Measurements from ENCODE around the gene NEIL3. TPM values are rescaled to one million over a fixed set of nuclear protein-coding genes. Genes with fewer than 3 reads are reported as not detected.
A peak's percentile ranks its signal among the peaks of the same experiment; 100 is the strongest.

NEIL3 gene
- total RNA-seq, 2 donors from 2014 or later: 5.9 to 11.8 TPM

DNA sequence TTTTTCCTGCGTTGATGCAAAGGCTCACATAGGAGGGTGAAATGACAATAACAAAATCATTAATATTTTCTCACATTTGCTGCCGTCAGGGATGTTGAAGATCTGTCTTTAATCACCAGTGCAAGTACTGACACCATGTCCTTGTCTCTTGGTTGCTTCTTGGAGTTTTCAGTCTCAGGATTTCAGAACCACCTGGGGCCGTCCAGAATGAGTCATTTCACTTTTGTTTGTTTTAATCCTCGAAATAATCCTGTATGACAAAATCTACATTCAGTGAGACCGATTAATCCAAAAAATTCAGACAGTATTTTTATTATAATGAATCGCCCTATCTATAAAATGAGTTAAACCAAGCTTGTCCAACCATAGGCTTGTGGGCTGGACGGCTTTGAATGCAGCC lies 47.2 kb downstream of the NEIL3 start:
- H3K36me3 Mint-ChIP-seq: no peaks in the 10 kb centered on the region

DNA sequence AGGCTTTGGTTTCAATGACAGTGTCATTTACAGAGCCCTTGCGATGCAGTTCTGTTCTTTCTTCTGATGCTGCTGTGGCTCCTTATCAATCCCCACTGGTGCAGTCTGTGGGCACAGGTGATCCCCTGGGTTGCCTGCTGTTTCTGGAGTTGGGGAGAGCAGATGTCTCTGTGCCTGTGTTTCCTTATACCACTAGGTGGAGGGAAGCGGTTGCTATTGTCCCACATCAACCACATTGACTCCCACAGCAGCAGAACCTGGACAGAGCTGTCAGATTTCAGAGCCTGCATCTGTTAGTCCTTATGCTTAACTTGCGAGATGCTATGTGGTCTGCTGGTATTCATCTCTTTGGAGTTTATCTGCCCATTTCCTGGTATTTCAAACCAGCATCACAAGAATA lies 57.7 kb downstream of the NEIL3 start:
- H3K4me1 Mint-ChIP-seq (ENCODE audit: low read depth in 2 of 2): no peaks in the 10 kb centered on the region
- ATAC-seq (peak in 1 of 2 donors; percentile 20), DNase-seq (ENCODE audit: low spot score) (no peak)

More for the DNA sequence above, 47.2 kb downstream of the NEIL3 start:
- Mint-ChIP-seq H3K27me3 (no peaks in the 10 kb centered on the region), H3K9me3 (no peaks in the 10 kb centered on the region), H3K4me1 (ENCODE audit: low read depth in 2 of 2) (no peaks in the 10 kb centered on the region), H3K27ac (no peak overlapping the region), H3K4me3 (no peak overlapping the region)
- DNase-seq (ENCODE audit: low spot score): no peak
- ATAC-seq: no peak

DNA sequence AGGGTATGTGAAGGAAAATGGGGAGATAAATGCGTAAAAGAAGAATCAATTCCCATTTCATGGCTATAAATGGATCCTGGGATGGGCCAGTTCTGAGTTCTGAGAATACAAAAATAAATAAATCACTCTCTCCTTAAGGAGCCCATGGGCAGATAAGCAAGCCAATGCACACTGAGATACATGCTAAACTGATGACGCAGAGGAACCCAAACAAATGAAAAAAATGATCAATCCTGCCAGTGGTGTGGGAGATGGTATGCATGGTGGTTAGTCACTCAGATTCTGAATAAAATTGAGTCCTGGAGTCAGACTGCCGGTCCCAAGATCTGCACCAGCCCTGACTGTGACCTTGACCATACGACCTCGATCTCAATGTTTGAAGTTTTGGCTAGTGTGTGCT lies 59.7 kb downstream of the NEIL3 start:
- no peak overlapping the region for H3K4me3 Mint-ChIP-seq
- no peaks in the 10 kb centered on the region for H3K36me3 Mint-ChIP-seq
- DNase-seq (ENCODE audit: low spot score) (no peak), ATAC-seq (no peak)
- no peak overlapping the region for H3K27ac Mint-ChIP-seq
- H3K27me3 Mint-ChIP-seq: peaks cover 0 to 3% of the 10 kb centered on the region in 2 donors
- H3K9me3 Mint-ChIP-seq: no peaks in the 10 kb centered on the region
- no peaks in the 10 kb centered on the region for H3K4me1 Mint-ChIP-seq (ENCODE audit: low read depth in 2 of 2)

More for the DNA sequence above, 57.7 kb downstream of the NEIL3 start:
- Mint-ChIP-seq H3K9me3 (no peaks in the 10 kb centered on the region), H3K27me3 (no peaks in the 10 kb centered on the region), H3K4me3 (no peak overlapping the region), H3K27ac (no peak overlapping the region), H3K36me3 (no peaks in the 10 kb centered on the region)

DNA sequence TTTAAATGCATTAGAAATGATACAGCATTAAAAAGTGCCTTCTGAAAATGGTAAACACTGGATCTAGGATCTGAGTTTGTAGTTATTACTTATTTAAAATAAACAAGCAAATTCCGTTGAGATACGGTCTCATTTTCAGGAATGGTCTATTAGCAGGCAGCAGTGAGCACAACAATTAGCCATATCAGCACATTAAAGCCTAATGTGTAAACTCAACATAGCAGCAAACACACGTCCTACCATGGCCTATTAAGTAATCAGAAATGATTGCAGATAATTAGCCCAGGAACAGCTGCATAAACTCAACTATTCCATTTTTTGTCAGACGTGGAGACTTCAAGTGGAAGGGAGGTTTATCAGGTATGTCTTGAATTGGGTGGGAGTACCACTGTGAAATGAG lies 61.8 kb downstream of the NEIL3 start:
- DNase-seq (ENCODE audit: low spot score) (no peak), ATAC-seq (no peak)
- Mint-ChIP-seq H3K36me3 (no peaks in the 10 kb centered on the region), H3K4me1 (ENCODE audit: low read depth in 2 of 2) (no peaks in the 10 kb centered on the region), H3K27ac (no peak overlapping the region), H3K9me3 (no peaks in the 10 kb centered on the region), H3K27me3 (peaks cover 8 to 13% of the 10 kb centered on the region in 2 donors), H3K4me3 (no peak overlapping the region)

DNA sequence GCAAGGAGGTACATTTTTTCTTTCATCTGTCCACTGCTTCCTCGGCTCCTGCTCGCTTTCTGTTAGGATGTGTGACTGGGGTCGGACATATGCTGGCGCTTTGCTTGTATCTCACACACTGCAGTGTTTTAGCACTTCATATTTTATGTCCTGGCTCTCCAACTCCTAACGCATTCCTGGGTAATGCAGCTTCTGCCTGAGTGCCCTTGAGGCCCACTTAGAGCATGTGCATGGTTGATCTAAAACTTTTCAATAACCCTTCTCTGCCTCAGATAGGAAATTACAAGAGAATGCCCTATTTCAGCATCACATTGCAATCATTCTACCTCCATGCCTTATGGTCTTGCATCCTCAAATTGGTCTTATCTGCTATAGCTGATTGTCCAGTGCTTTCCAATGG lies 65.3 kb downstream of the NEIL3 start:
- ATAC-seq: no peak
- Mint-ChIP-seq H3K4me3 (no peak overlapping the region), H3K36me3 (no peaks in the 10 kb centered on the region), H3K9me3 (no peaks in the 10 kb centered on the region), H3K4me1 (ENCODE audit: low read depth in 2 of 2) (no peaks in the 10 kb centered on the region), H3K27ac (no peak overlapping the region), H3K27me3 (peaks cover 8 to 22% of the 10 kb centered on the region in 2 donors)
- no peak for DNase-seq (ENCODE audit: low spot score)

DNA sequence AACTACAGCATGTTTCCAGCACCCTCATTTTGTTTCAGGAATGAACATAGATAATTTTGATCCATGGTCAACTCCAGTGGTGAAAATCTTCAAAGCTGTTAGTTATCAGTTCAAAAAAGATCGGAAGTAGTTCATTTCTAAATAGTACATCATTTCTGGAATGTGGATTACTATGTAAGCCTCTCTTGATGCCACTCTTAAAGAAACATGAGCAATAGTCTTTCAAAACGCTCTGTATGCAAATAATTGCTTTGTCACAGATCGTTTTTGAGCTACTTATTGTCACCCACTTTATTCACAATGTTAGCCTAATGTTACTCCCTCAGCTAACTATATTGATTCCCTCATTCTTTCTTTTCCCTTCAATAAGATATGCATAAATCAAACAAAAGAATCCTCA lies 65.7 kb downstream of the NEIL3 start:
- no peaks in the 10 kb centered on the region for H3K36me3 Mint-ChIP-seq
- H3K27ac Mint-ChIP-seq: no peak overlapping the region
- H3K27me3 Mint-ChIP-seq: peaks cover 8 to 22% of the 10 kb centered on the region in 2 donors
- H3K4me3 Mint-ChIP-seq: no peak overlapping the region
- ATAC-seq (no peak), DNase-seq (ENCODE audit: low spot score) (no peak)
- no peaks in the 10 kb centered on the region for H3K9me3 Mint-ChIP-seq
- H3K4me1 Mint-ChIP-seq (ENCODE audit: low read depth in 2 of 2): no peaks in the 10 kb centered on the region

DNA sequence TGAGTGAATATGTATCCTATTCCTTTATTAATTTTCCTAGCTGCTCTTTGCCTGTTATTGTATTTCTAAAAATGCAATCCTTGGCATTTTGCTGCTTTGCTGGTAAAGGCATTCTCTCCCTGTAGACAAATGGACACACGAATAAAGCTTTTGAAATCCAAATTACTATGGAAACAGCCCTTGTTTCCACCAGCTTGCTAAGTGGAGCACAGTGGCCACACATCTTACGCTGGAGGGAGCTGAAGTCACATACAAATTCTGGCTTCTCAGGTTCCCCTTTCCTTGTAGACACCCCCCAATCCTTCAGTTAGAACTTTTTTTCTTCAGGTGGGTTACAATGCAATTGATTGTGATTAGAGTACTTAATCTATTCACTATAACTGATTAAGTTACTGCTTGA lies 66.3 kb downstream of the NEIL3 start:
- DNase-seq (ENCODE audit: low spot score): no peak
- Mint-ChIP-seq H3K27me3 (peaks cover 8 to 22% of the 10 kb centered on the region in 2 donors), H3K4me1 (ENCODE audit: low read depth in 2 of 2) (no peaks in the 10 kb centered on the region), H3K4me3 (no peak overlapping the region), H3K27ac (no peak overlapping the region), H3K9me3 (no peaks in the 10 kb centered on the region), H3K36me3 (no peaks in the 10 kb centered on the region)
- no peak for ATAC-seq

DNA sequence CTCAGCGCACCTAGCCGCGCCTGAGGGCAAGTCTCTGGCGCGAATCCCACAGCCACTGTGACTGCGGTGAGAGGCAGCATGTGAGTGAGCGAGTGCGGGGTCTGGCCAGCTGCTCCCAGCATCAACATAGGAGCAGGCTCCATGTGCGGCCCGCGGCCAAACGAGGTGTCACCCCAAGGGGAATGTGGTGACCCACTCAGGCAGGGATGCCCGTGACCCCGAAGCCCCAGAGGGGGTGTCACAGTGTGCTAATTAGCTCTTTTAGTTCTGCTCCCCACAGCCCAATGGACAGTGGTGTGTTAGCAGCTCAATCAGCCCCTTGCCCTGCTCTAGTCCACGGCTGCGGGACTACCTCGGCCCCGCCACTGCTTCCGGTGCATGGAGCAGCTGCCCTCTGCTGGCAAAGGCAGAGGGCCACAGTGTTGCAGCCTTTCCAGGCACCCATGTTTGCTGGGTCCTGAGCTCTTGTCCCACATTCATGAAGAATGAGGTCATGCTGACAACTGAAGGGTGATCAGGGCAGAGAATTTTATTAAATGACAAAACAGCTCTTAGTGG lies 71.1 kb downstream of the NEIL3 start:
- no peak overlapping the region for H3K27ac Mint-ChIP-seq

DNA sequence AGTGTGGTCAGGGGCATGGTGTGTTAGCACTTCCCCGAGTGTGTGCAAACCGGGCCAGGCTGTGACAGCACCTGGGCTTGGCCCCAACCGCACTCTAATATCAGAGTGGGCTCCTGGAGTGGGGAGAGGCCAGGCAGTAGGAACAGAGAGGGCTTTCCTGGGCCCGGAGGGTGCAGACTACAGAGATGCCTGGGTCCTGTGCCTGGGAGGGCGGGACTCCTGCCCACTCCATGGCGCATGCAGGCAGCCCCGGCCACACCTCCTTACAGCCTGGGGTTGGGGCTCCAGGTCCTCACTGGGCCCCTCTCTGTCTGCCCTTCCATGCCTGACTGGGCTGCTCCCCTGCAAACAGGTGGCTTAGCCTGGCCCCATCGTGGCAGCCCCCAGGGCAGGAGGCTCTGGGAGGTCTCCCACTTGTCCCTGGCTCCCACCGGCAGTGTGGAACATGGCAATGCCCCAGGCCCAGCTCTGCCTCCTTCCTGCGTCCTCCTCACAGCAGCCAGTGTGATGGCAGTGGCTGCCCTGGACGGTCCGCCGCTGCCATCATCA lies 72.2 kb downstream of the NEIL3 start:
- peak; percentile 36 to 45 for ATAC-seq
- no peaks in the 10 kb centered on the region for H3K4me1 Mint-ChIP-seq (ENCODE audit: low read depth in 2 of 2)
- H3K4me3 Mint-ChIP-seq: no peak overlapping the region
- DNase-seq (ENCODE audit: low spot score): no peak
- H3K27ac Mint-ChIP-seq: no peak overlapping the region
- no peaks in the 10 kb centered on the region for H3K36me3 Mint-ChIP-seq
- H3K27me3 Mint-ChIP-seq: peaks cover 7 to 12% of the 10 kb centered on the region in 2 donors
- H3K9me3 Mint-ChIP-seq: no peaks in the 10 kb centered on the region

More for the DNA sequence above, 71.1 kb downstream of the NEIL3 start:
- Mint-ChIP-seq H3K4me1 (ENCODE audit: low read depth in 2 of 2) (no peaks in the 10 kb centered on the region), H3K36me3 (no peaks in the 10 kb centered on the region), H3K27me3 (peaks cover 12 to 16% of the 10 kb centered on the region in 2 donors), H3K4me3 (no peak overlapping the region), H3K9me3 (no peaks in the 10 kb centered on the region)
- DNase-seq (ENCODE audit: low spot score) (no peak), ATAC-seq (peak; percentile 13 to 32)

DNA sequence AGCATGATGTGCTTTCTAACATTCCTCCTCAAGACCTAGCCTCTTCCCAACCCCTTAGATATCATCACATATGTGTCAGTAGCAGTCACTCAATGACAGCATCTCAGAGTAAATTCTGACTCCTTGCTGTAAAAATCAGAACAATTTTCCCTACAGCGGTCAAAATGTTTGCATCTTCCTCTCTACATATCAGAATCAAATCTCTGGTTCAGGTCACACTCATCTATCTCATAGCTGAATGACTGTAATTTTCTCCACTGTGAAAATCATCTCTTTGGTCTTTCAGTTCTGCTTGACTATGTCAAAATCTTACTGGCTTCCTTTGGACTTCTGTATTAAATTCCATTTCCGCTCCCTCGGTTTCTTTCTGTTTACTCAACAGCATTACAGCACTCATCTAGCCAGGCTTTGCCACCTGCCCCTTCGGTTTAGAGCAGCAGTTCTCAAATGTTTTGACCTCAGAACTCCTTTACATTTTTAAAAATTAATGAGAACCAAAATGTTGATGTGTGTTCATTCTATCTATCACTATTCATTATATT lies 75.3 kb downstream of the NEIL3 start:
- no peak for ATAC-seq
- peaks cover 0 to 12% of the 10 kb centered on the region in 2 donors for H3K27me3 Mint-ChIP-seq

DNA sequence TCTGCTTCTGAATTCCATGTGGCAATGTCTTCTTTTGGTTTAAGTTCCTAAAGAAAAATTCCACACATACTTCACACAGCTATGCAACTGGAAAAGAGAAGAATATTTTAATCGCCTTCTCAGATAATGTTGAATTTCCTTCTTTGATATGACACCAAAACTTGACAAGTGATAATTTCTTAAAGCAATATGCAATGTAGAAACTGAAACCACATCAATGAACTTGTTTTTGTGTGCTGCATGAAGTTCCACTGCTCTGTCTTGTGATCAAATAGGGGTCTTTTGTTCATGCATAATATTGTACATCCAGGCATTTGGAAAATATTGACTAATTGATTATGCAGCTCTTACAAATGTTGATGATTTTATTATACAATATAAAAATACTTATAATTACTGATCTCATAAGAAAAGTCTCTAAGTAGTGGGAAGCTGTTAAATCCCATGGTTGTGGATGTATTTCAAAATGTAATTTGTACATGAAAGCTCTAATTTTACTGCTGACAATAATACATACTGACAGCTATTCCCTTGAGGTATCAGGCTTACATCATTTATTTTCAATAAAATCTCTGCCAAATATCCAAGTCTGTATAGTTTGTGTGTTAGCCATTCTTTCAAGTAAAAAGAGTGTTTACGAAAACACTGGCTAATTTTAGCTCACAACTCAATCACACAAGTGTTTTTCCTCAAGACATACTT lies 76.1 kb downstream of the NEIL3 start:
- H3K4me1 Mint-ChIP-seq (ENCODE audit: low read depth in 2 of 2): no peaks in the 10 kb centered on the region
- DNase-seq (ENCODE audit: low spot score): no peak

More for the DNA sequence above, 75.3 kb downstream of the NEIL3 start:
- H3K36me3 Mint-ChIP-seq: no peaks in the 10 kb centered on the region
- no peak for DNase-seq (ENCODE audit: low spot score)
- no peak overlapping the region for H3K4me3 Mint-ChIP-seq
- H3K4me1 Mint-ChIP-seq (ENCODE audit: low read depth in 2 of 2): no peaks in the 10 kb centered on the region
- H3K9me3 Mint-ChIP-seq: no peaks in the 10 kb centered on the region
- H3K27ac Mint-ChIP-seq: no peak overlapping the region

DNA sequence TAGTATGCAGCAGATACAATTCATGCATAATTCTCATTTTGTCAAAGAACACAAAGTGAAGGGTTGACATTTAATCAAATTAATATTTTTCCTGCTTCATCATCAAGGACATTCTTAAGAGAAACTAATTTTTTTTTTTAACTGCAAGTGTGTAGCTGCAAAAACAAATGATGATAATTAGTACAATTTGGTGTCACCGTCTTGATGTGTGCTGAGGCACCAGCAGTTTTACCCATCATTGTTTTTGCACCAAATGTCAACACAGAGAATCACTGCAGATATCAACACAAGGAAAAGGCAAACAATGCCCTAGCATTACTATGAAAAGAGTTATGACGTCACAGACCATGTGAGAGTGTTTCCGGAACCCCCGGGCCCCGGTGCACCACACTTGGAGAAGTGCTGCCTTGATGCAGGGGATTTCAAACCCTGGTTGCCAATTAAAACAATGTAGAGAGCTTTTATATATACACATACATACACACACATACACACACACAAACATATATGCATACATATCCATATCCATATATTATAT lies 76.7 kb downstream of the NEIL3 start:
- no peak for DNase-seq (ENCODE audit: low spot score)
- H3K27ac Mint-ChIP-seq: no peak overlapping the region
- no peak overlapping the region for H3K4me3 Mint-ChIP-seq
- H3K36me3 Mint-ChIP-seq: no peaks in the 10 kb centered on the region
- H3K27me3 Mint-ChIP-seq: peaks cover 7 to 14% of the 10 kb centered on the region in 2 donors
- no peak for ATAC-seq
- H3K4me1 Mint-ChIP-seq (ENCODE audit: low read depth in 2 of 2): no peaks in the 10 kb centered on the region
- H3K9me3 Mint-ChIP-seq: no peaks in the 10 kb centered on the region

More for the DNA sequence above, 76.1 kb downstream of the NEIL3 start:
- Mint-ChIP-seq H3K27ac (no peak overlapping the region), H3K9me3 (no peaks in the 10 kb centered on the region), H3K4me3 (no peak overlapping the region), H3K27me3 (peaks cover 7 to 14% of the 10 kb centered on the region in 2 donors), H3K36me3 (no peaks in the 10 kb centered on the region)
- ATAC-seq: no peak

DNA sequence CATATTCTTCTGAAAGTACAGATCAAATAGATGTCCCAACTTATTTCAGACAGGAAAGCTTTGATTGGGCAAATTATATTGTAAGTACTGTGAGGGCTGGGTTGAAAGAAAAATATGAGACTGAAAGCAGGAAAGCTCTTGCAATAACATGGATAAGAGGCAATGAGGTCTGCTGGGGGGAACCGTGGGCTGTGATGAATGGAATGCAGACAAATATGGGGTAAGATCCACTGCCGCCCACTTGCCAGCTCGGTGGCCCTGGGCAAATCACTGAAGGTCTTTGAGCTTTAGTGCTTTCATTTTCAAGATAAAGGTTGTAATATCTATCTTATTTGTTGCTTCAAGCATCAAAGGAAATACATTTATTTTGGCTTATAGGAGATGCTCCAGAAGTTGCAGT lies 81.6 kb downstream of the NEIL3 start:
- no peaks in the 10 kb centered on the region for H3K36me3 Mint-ChIP-seq
- DNase-seq (ENCODE audit: low spot score): no peak
- no peak overlapping the region for H3K4me3 Mint-ChIP-seq
- H3K4me1 Mint-ChIP-seq (ENCODE audit: low read depth in 2 of 2): peaks cover 8% of the 10 kb centered on the region in 2 donors
- H3K9me3 Mint-ChIP-seq: no peaks in the 10 kb centered on the region
- no peak for ATAC-seq
- peaks cover 2 to 7% of the 10 kb centered on the region in 2 donors for H3K27me3 Mint-ChIP-seq
- H3K27ac Mint-ChIP-seq: no peak overlapping the region

DNA sequence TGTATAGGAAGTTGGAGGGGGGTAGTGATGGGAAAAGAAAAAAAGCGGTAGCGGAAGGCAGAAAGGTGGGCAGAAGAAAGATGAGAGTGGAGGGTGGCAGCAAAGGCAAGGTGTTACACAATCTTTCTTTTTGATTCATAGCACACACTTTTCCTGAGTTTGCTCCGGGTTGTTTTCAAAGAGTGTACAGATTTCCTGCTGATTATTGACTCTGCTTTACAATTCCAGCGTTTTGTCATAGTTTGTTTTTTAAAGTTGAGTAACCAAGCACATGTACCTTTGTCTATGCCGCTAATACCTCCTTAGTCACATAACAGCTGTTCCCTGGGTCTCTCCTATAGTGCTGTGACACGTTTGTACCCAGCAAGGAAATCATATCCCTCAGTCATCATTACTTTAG lies 82.3 kb downstream of the NEIL3 start:
- no peaks in the 10 kb centered on the region for H3K9me3 Mint-ChIP-seq
- no peak for ATAC-seq

More for the DNA sequence above, 82.3 kb downstream of the NEIL3 start:
- no peaks in the 10 kb centered on the region for H3K36me3 Mint-ChIP-seq
- no peak for DNase-seq (ENCODE audit: low spot score)
- peaks cover 2 to 7% of the 10 kb centered on the region in 2 donors for H3K27me3 Mint-ChIP-seq
- H3K27ac Mint-ChIP-seq: no peak overlapping the region
- peaks cover 8% of the 10 kb centered on the region in 2 donors for H3K4me1 Mint-ChIP-seq (ENCODE audit: low read depth in 2 of 2)
- H3K4me3 Mint-ChIP-seq: no peak overlapping the region

Measured in natural killer cell treated with Interleukin-12 subunit alpha and Interleukin-12 subunit beta and Interleukin-15 and Interleukin-18, amount 100 ng/mL, for 72 hours (primary cell).